Keratinocyte (primary cell): ENCODE data around the gene SDK2. TPM values are rescaled to one million over a fixed set of nuclear protein-coding genes. Genes with fewer than 3 reads are reported as not detected.

Source experiments
- DNase-seq: peaks from one replicate; pipeline ENCODE4 v3.0.0-alpha.2; 2011; ENCODE audit warnings: low read depth, missing footprints, low spot score
- FAIRE-seq: peaks from 2 replicates; lab custom pipeline; 2011; peaks lifted over from hg19 to GRCh38; lab: Jason Lieb, UNC
- H2AFZ ChIP-seq: 2 replicates; pipeline ENCODE4 v1.6.0; 2012; ENCODE audit warnings: low read length, control low read depth, inconsistent platforms; ENCODE audit not compliant: control insufficient read depth
- H3K27ac ChIP-seq: 2 replicates; pipeline ENCODE4 v1.5.1; 2011; ENCODE audit warnings: low read length; ENCODE audit not compliant: control insufficient read depth, insufficient read depth
- H3K27me3 ChIP-seq: 3 replicates; pipeline ENCODE4 v1.6.0; 2011; ENCODE audit warnings: low read length; ENCODE audit not compliant: control insufficient read depth, insufficient read depth; ENCODE audit errors: extremely low read depth
- H3K36me3 ChIP-seq, 2 experiments: 2 replicates in 1 of 2; 3 replicates in 1 of 2; pipeline ENCODE4 v1.5.1; 2011; ENCODE audit warnings: low read length in 2 of 2, mild to moderate bottlenecking in 1 of 2; ENCODE audit not compliant: control insufficient read depth in 2 of 2, insufficient read depth in 2 of 2; ENCODE audit errors: extremely low read depth in 1 of 2
- H3K4me1 ChIP-seq: 3 replicates; pipeline ENCODE4 v1.5.1; 2011; ENCODE audit warnings: low read length; ENCODE audit not compliant: control insufficient read depth, insufficient read depth; ENCODE audit errors: extremely low read depth
- H3K4me2 ChIP-seq: 3 replicates; pipeline ENCODE4 v1.6.0; 2011; ENCODE audit warnings: low read depth, low read length; ENCODE audit not compliant: control insufficient read depth, insufficient read depth; ENCODE audit errors: extremely low read depth
- H3K4me3 ChIP-seq, 3 experiments: fragments of 200-600 bp in 1 of 3; sonication (generic) in 1 of 3; 2 replicates in 2 of 3; 3 replicates in 1 of 3; pipeline ENCODE4 v1.5.1; 2011 to 2016; ENCODE audit warnings: low read length in 3 of 3, mild to moderate bottlenecking in 3 of 3, control low read depth in 2 of 3, inconsistent platforms in 1 of 3, low read depth in 1 of 3, mixed read lengths in 1 of 3, mixed run types in 1 of 3, moderate library complexity in 1 of 3; ENCODE audit not compliant: control insufficient read depth in 2 of 3, insufficient read depth in 2 of 3; ENCODE audit errors: extremely low read depth in 1 of 3
- H3K79me2 ChIP-seq: 2 replicates; pipeline ENCODE4 v1.6.0; 2012; ENCODE audit warnings: low read length; ENCODE audit not compliant: control insufficient read depth, insufficient read depth
- H3K9ac ChIP-seq: 3 replicates; pipeline ENCODE4 v1.6.0; 2011; ENCODE audit warnings: low read length; ENCODE audit not compliant: control insufficient read depth, insufficient read depth; ENCODE audit errors: extremely low read depth
- H3K9me1 ChIP-seq: 3 replicates; pipeline ENCODE4 v1.6.0; 2011; ENCODE audit warnings: low read length; ENCODE audit not compliant: control insufficient read depth, insufficient read depth; ENCODE audit errors: extremely low read depth
- H3K9me3 ChIP-seq: 2 replicates; pipeline ENCODE4 v1.5.1; 2012; ENCODE audit warnings: low read depth, low read length; ENCODE audit not compliant: control insufficient read depth
- H4K20me1 ChIP-seq: 3 replicates; pipeline ENCODE4 v1.6.0; 2011; ENCODE audit warnings: low read length; ENCODE audit not compliant: control insufficient read depth, insufficient read depth; ENCODE audit errors: extremely low read depth
- CTCF ChIP-seq, 3 experiments: IDR thresholded peaks in 1 of 3; conservative IDR thresholded peaks in 1 of 3; optimal IDR thresholded peaks in 1 of 3; 2 replicates in 2 of 3; 3 replicates in 1 of 3; pipeline versions ENCODE3 to v1.5.1; 2011; ENCODE audit warnings: low read length in 3 of 3, mild to moderate bottlenecking in 3 of 3, moderate library complexity in 2 of 3, control low read depth in 1 of 3, inconsistent platforms in 1 of 3; ENCODE audit not compliant: insufficient read depth in 2 of 3; ENCODE audit errors: extremely low read depth in 1 of 3
- EZH2 ChIP-seq: IDR thresholded peaks from one replicate; pipeline ENCODE4 v1.6.1; 2012; ENCODE audit warnings: inconsistent platforms, mild to moderate bottlenecking, low read length, moderate library complexity
- dilution Hi-C: fragments of 300-500 bp; cut with MboI; formaldehyde crosslinking; loops from one replicate; pipeline ENCODE4 v1.7.0; 2020; ENCODE audit warnings: low sequenced_read_pairs; ENCODE audit not compliant: extremely low pct_ligation_motif_present
- polyA plus RNA-seq, 5 experiments: library from polyadenylated mRNA; depleted of rRNA in 3 of 5; stranded (reverse) in 3 of 5; stranded (forward) in 1 of 5; unstranded in 1 of 5; fragments of >200 nt; gene quantifications; 1 replicate in 1 of 5; 2 replicates in 3 of 5; 3 replicates in 1 of 5; pipeline versions ENCODE4 v1.2.1 to v1.2.3, GENCODE V29; 2011 to 2012; ENCODE audit warnings: missing spikeins in 2 of 5, low read depth in 1 of 5, low replicate concordance in 1 of 5

Gene SDK2
- polyA plus RNA-seq, 1 donor (not counting 4 experiments of a cell fraction or from before 2014, with no cell fraction given), result 1.8 TPM

GRCh38 chr17:73639322-73639721 lies 4.9 kb downstream of the SDK2 start:
- H3K4me3 ChIP-seq, result no peak overlapping the region
- peaks cover 56% of the 10 kb centered on the region for H3K79me2 ChIP-seq
- DNase-seq, result no peak
- no peaks in the 10 kb centered on the region for H3K9me1 ChIP-seq
- H3K9me3 ChIP-seq, result no peaks in the 10 kb centered on the region
- H3K27me3 ChIP-seq, result no peaks in the 10 kb centered on the region
- no peak for TF ChIP-seq EZH2
- no peak for TF ChIP-seq CTCF (optimal IDR thresholded peaks at IDR 0.05 in 1 of 3, IDR thresholded peaks at IDR 0.05 in 1 of 3, conservative IDR thresholded peaks at IDR 0.05 in 1 of 3; ENCODE audit: extremely low read depth in 1 of 3, insufficient read depth in 2 of 3, low read length in 3 of 3)
- dilution Hi-C loops, result no loop called here
- H3K9ac ChIP-seq, result no peak overlapping the region
- H3K4me2 ChIP-seq, result no peak overlapping the region
- no peaks in the 10 kb centered on the region for H3K36me3 ChIP-seq
- H3K27ac ChIP-seq, result no peak overlapping the region
- H4K20me1 ChIP-seq, result peaks cover 12% of the 10 kb centered on the region
- peaks cover 12% of the 10 kb centered on the region for H3K4me1 ChIP-seq
- no peak overlapping the region for H2AFZ ChIP-seq
- no peak for FAIRE-seq

GRCh38 chr17:73638556-73638955 lies 5.7 kb downstream of the SDK2 start:
- Histone ChIP-seq H4K20me1 (peaks cover 12% of the 10 kb centered on the region), H3K4me1 (peaks cover 12% of the 10 kb centered on the region), H3K27ac (no peak overlapping the region), H3K36me3 (no peaks in the 10 kb centered on the region), H3K27me3 (no peaks in the 10 kb centered on the region), H3K4me2 (no peak overlapping the region), H3K9ac (no peak overlapping the region), H3K4me3 (no peak overlapping the region), H2AFZ (no peak overlapping the region), H3K9me1 (no peaks in the 10 kb centered on the region), H3K9me3 (no peaks in the 10 kb centered on the region), H3K79me2 (peaks cover 63% of the 10 kb centered on the region)
- TF ChIP-seq CTCF (optimal IDR thresholded peaks at IDR 0.05 in 1 of 3, IDR thresholded peaks at IDR 0.05 in 1 of 3, conservative IDR thresholded peaks at IDR 0.05 in 1 of 3; ENCODE audit: extremely low read depth in 1 of 3, insufficient read depth in 2 of 3, low read length in 3 of 3) (no peak), EZH2 (no peak)
- dilution Hi-C loops, result no loop called here
- FAIRE-seq, result no peak
- DNase-seq, result no peak
